ENCODE results near the gene TMEM92.
A peak's percentile ranks its signal among the peaks of the same experiment; 100 is the strongest.
"Not testable (repeated sequence)": the region's sequence is repeated elsewhere in the genome, so short reads cannot be mapped to it uniquely, and the experiment has no call there.

TMEM92 gene

GRCh38 chr17:50285941-50286340 is 11.7 kb downstream of the TMEM92 start:
- H3K4me3 ChIP-seq (replicated peaks; ENCODE audit: insufficient read depth, low read length): no peak overlapping the region
- TF ChIP-seq GABPA (IDR thresholded peaks at IDR 0.05; ENCODE audit: low read depth): no peak
- no peak for TF ChIP-seq POLR2AphosphoS5 (IDR thresholded peaks at IDR 0.05; ENCODE audit: low read depth)
- TF ChIP-seq REST (IDR thresholded peaks at IDR 0.05; ENCODE audit: insufficient replicate concordance, low read depth): no peak
- no peak for TF ChIP-seq SPI1 (IDR thresholded peaks at IDR 0.05; ENCODE audit: borderline replicate concordance, low read depth)
- TF ChIP-seq CTCF (IDR thresholded peaks at IDR 0.05; ENCODE audit: insufficient read depth, low read length): no peak
- no peak overlapping the region for H3K27ac ChIP-seq (replicated peaks)
- H3K27me3 ChIP-seq (ENCODE audit: insufficient read depth, poor library complexity, severe bottlenecking): no peaks in the 10 kb centered on the region
- no peak for DNase-seq (ENCODE audit: low read depth in 1 of 2, low spot score in 1 of 2)

GRCh38 chr17:50287302-50287701 is 13.0 kb downstream of the TMEM92 start:
- H3K27ac ChIP-seq (replicated peaks); H3K4me3 ChIP-seq (replicated peaks; ENCODE audit: insufficient read depth, low read length): not testable (repeated sequence)

GRCh38 chr17:50288306-50288705 is 14.0 kb downstream of the TMEM92 start:
- Histone ChIP-seq H3K27ac (replicated peaks) (peak overlapping the region; percentile 15), H3K4me3 (replicated peaks; ENCODE audit: insufficient read depth, low read length) (peak overlapping the region; percentile 20; the same call in 1 of the 2 replicates), H3K27me3 (ENCODE audit: insufficient read depth, poor library complexity, severe bottlenecking) (no peaks in the 10 kb centered on the region)
- no peak for DNase-seq (ENCODE audit: low read depth in 1 of 2, low spot score in 1 of 2)
- no peak for TF ChIP-seq SPI1 (IDR thresholded peaks at IDR 0.05; ENCODE audit: borderline replicate concordance, low read depth)
- no peak for TF ChIP-seq CTCF (IDR thresholded peaks at IDR 0.05; ENCODE audit: insufficient read depth, low read length)
- TF ChIP-seq POLR2AphosphoS5 (IDR thresholded peaks at IDR 0.05; ENCODE audit: low read depth): no peak
- no peak for TF ChIP-seq GABPA (IDR thresholded peaks at IDR 0.05; ENCODE audit: low read depth)
- TF ChIP-seq REST (IDR thresholded peaks at IDR 0.05; ENCODE audit: insufficient replicate concordance, low read depth): no peak

More at GRCh38 chr17:50287302-50287701, 13.0 kb downstream of the TMEM92 start:
- H3K27me3 ChIP-seq (ENCODE audit: insufficient read depth, poor library complexity, severe bottlenecking): not testable (repeated sequence)
- DNase-seq (ENCODE audit: low read depth in 1 of 2, low spot score in 1 of 2): peak in 1 of 2 experiments; percentile 57

GRCh38 chr17:50289278-50289677 is 15.0 kb downstream of the TMEM92 start:
- no peak for DNase-seq (ENCODE audit: low read depth in 1 of 2, low spot score in 1 of 2)
- no peak for TF ChIP-seq GABPA (IDR thresholded peaks at IDR 0.05; ENCODE audit: low read depth)
- TF ChIP-seq POLR2AphosphoS5 (IDR thresholded peaks at IDR 0.05; ENCODE audit: low read depth): no peak
- no peak for TF ChIP-seq REST (IDR thresholded peaks at IDR 0.05; ENCODE audit: insufficient replicate concordance, low read depth)
- no peak for TF ChIP-seq SPI1 (IDR thresholded peaks at IDR 0.05; ENCODE audit: borderline replicate concordance, low read depth)
- no peak for TF ChIP-seq CTCF (IDR thresholded peaks at IDR 0.05; ENCODE audit: insufficient read depth, low read length)
- no peaks in the 10 kb centered on the region for H3K27me3 ChIP-seq (ENCODE audit: insufficient read depth, poor library complexity, severe bottlenecking)
- peak overlapping the region; percentile 26 for H3K4me3 ChIP-seq (replicated peaks; ENCODE audit: insufficient read depth, low read length)
- peak overlapping the region; percentile 71 for H3K27ac ChIP-seq (replicated peaks)
